SH-SY5Y (cell line): ENCODE results near the gene LIPN.

ENCODE experiments used
- GATA2 ChIP-seq: IDR thresholded peaks from 2 replicates; pipeline ENCODE4 v1.6.1; 2011; ENCODE audit warnings: mild to moderate bottlenecking, low read depth, low read length
- GATA3 ChIP-seq: IDR thresholded peaks from 2 replicates; pipeline ENCODE4 v1.6.1; 2011; ENCODE audit warnings: low read depth, mild to moderate bottlenecking, low read length, moderate library complexity

The LIPN gene

GRCh38 chr10:88759366-88760101, at the start of gene LIPN:
LIPN (plus strand) TSS chr10:88760020; CDS start chr10:88761406, 1,386 bp downstream.
- TF ChIP-seq GATA2, result no peak
- TF ChIP-seq GATA3, result no peak

- no peak for TF ChIP-seq GATA3
- no peak for TF ChIP-seq GATA2
Observed at GRCh38 chr10:88715517-88715916, 44.3 kb upstream of the LIPN start.

GRCh38 chr10:88721392-88721791, 38.4 kb upstream of the LIPN start:
- TF ChIP-seq GATA3 (no peak), GATA2 (no peak)

- TF ChIP-seq GATA3, result no peak
- no peak for TF ChIP-seq GATA2
Observed at GRCh38 chr10:88725798-88726197, 34.0 kb upstream of the LIPN start.

GRCh38 chr10:88728107-88728763, 31.6 kb upstream of the LIPN start:
- no peak for TF ChIP-seq GATA2
- no peak for TF ChIP-seq GATA3

- no peak for TF ChIP-seq GATA2
- no peak for TF ChIP-seq GATA3
Observed at GRCh38 chr10:88730864-88731263, 29.0 kb upstream of the LIPN start.

- no peak for TF ChIP-seq GATA2
Observed at GRCh38 chr10:88731296-88731695, 28.5 kb upstream of the LIPN start.

GRCh38 chr10:88733215-88733614, 26.6 kb upstream of the LIPN start:
- TF ChIP-seq GATA2 (no peak), GATA3 (no peak)

GRCh38 chr10:88735661-88736060, 24.2 kb upstream of the LIPN start:
- TF ChIP-seq GATA2, result no peak
- TF ChIP-seq GATA3, result no peak

- TF ChIP-seq GATA2 (no peak), GATA3 (no peak)
Observed at GRCh38 chr10:88742448-88742847, 17.4 kb upstream of the LIPN start.

- TF ChIP-seq GATA3 (no peak), GATA2 (no peak)
Observed at GRCh38 chr10:88744002-88744401, 15.8 kb upstream of the LIPN start.

- no peak for TF ChIP-seq GATA3
- TF ChIP-seq GATA2, result no peak
Observed at GRCh38 chr10:88745633-88746032, 14.2 kb upstream of the LIPN start.

GRCh38 chr10:88754287-88754686, 5.5 kb upstream of the LIPN start:
- TF ChIP-seq GATA2 (peak; percentile 61), GATA3 (no peak)

GRCh38 chr10:88755753-88756152, 4.1 kb upstream of the LIPN start:
- TF ChIP-seq GATA2, result no peak
- no peak for TF ChIP-seq GATA3

GRCh38 chr10:88756660-88757059, 3.2 kb upstream of the LIPN start:
- TF ChIP-seq GATA2 (no peak), GATA3 (no peak)
